GM12801 (cell line): ENCODE measurements around the gene OPA3.
A peak's percentile ranks its signal among the peaks of the same experiment; 100 is the strongest.

Experiments
- TF ChIP-seq, protein P1 (sequence below): IDR thresholded peaks from one replicate; pipeline ENCODE4 v1.5.1; 2011; ENCODE audit warnings: control low read depth; ENCODE audit not compliant: insufficient read length; ENCODE audit errors: extremely low read depth

The OPA3 gene

DNA sequence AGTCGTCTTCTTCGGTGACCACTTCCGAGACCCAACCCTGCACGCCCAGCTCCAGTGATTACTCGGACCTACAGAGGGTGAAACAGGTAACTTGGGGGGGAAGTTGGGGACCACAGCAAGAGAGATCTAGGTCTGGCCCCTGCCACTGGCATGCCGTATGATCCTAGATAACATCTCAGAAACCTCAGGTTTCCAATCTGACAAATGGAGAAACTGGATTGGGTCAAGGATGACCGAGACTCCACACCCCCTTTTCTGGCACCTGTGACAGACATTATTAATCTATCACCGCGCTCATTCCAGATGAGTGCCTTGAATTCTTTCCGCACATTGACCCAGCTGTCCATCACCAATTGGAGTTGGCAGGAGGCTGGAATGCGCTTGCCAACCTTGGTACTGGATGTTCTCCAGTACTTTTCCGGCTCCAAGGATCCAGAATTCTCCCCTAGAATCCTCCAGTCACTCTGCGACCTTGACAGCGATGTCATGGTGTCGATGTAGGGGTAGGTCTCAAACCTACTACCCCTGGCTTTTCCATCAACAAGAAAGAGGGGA is 60.0 kb downstream of the OPA3 start:
- TF ChIP-seq, protein P1, sequence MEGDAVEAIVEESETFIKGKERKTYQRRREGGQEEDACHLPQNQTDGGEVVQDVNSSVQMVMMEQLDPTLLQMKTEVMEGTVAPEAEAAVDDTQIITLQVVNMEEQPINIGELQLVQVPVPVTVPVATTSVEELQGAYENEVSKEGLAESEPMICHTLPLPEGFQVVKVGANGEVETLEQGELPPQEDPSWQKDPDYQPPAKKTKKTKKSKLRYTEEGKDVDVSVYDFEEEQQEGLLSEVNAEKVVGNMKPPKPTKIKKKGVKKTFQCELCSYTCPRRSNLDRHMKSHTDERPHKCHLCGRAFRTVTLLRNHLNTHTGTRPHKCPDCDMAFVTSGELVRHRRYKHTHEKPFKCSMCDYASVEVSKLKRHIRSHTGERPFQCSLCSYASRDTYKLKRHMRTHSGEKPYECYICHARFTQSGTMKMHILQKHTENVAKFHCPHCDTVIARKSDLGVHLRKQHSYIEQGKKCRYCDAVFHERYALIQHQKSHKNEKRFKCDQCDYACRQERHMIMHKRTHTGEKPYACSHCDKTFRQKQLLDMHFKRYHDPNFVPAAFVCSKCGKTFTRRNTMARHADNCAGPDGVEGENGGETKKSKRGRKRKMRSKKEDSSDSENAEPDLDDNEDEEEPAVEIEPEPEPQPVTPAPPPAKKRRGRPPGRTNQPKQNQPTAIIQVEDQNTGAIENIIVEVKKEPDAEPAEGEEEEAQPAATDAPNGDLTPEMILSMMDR, result no peak

DNA sequence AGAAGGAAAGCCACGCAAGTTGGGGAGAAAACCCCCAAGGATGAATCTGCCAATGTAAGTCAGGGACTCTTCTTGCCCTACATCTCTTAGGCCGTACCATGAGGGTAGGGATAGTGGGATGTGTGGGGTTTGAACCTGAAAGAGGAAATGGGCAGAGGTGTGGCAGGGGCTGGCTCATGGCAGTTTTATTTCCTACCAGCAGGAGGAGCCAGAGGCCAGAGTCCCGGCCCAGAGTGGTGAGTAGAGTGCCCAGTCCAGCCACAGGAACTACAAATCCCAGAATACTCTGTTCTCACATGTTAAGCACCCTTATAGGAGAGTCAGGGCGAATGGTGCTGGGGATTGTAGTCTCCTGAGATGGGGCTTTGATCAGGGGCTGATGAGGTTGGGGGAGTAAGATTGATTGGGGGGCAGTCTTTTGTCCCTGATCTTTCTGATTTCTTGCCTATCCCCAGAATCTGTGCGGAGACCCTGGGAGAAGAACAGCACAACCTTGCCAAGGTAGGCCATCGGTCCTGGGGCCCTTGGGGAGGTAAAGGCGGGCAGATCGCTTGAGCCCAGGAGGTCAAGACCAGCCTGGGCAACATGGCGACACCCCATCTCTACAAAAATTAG is 60.9 kb downstream of the OPA3 start:
- TF ChIP-seq, protein P1, result peak; percentile 31

DNA sequence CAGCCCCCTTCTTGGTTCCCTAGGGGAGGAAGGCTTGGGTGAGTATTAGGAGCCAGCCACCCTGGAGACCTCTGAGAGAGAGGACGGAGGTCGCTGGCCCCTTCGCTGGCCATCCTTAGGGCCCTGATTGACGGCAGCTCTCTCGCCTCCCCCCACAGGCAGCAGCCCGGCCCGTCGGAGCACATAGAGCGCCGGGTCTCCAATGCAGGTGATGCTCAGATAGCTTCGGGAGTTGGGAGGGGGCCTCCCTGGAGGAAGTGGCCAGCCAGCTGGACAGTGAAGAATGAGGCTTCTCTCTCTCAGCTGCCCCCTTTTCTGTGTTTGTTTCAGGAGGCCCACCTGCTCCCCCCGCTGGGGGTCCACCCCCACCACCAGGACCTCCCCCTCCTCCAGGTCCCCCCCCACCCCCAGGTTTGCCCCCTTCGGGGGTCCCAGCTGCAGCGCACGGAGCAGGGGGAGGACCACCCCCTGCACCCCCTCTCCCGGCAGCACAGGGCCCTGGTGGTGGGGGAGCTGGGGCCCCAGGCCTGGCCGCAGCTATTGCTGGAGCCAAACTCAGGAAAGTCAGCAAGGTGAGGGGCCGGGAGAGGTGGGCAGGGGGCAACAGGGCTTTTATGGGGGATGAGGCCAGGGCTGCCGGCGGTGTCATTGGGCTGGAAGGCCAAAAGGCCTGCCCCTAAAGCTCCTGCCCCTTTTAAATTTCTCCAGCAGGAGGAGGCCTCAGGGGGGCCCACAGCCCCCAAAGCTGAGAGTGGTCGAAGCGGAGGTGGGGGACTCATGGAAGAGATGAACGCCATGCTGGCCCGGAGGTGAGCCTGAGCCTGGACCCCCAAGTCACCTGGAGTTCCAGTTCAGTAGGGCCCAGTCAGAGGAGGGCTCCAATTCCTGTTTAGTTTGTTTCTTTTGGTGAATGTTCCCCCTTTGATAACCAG is 62.3 kb downstream of the OPA3 start:
- TF ChIP-seq, protein P1, result no peak

DNA sequence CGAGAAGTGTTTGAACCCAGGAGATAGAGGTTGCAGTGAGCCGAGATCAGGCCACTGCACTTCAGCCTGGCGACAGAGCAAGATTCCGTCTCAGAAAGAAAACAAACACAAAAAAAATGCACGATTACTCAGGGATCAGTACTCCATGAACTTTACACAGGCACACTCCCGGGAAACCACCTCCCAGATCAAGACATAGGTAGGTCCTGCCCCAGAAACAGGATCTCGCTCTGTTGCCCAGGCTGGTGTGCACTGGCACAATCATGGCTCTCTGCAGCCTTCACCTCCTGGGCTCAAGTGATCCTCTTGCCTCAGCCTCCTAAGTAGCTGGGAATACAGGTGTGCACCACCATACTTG is 66.2 kb downstream of the OPA3 start:
- TF ChIP-seq, protein P1, result no peak

DNA sequence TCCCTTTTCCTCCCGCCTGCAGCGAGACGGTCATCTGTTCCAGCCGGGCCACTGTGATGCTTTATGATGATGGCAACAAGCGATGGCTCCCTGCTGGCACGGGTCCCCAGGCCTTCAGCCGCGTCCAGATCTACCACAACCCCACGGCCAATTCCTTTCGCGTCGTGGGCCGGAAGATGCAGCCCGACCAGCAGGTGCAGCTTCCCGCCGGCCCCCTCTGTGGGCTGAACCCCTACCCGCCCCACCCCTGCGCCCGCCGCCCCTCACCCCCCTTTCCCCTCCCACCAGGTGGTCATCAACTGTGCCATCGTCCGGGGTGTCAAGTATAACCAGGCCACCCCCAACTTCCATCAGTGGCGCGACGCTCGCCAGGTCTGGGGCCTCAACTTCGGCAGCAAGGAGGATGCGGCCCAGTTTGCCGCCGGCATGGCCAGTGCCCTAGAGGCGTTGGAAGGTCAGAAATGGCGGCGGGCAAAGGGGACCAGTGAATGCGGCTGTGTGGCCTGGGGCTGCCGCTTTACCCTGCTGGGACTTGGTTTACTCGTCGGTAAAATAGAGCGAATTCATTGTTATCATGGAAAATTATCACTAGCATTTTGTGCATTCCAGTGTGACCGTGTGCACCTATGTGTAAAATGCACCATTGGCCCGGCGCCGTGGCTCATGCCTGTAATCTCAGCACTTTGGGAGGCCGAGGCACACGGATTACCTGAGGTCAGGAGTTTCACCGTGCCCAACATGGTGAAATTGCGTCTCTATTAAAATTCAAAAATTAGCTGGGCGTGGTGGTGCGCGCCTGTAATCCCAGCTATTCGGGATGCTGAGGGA is 66.7 kb downstream of the OPA3 start:
- TF ChIP-seq, protein P1, result no peak

DNA sequence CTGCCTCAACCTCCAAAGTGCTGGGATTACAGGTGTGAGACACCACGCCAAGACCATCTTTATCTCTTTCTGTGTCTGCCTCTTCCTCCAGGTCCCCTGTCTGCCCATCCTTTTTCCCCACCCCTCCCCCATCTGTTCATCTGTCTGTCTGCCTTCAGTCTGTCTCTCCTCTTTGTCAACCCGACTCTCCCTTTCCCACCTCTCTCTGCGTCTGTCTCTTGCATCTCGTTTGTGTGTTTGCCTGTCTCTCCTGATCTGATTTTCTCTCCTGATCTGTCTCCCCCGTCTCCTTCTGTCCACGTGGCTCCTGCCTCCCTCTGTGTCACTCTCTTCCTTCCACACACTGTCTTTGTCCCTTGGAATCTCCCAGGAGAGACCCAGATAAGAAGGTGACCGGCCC is 67.4 kb downstream of the OPA3 start:
- TF ChIP-seq, protein P1, result no peak
